T1000 (cell line): Measurements from ENCODE around the gene TLR9.

ENCODE experiments used
- DNase-seq: peaks from one replicate; lab custom pipeline; 2025; ENCODE audit warnings: mixed read lengths; lab: John Stamatoyannopoulos, UW

Gene TLR9

GRCh38 chr3:52217409-52217805 lies 8.0 kb downstream of the TLR9 start:
- DNase-seq, result no peak

- DNase-seq, result peak; percentile 33
Observed at GRCh38 chr3:52216585-52217408, 8.6 kb downstream of the TLR9 start.

GRCh38 chr3:52215351-52215750 lies 10.1 kb downstream of the TLR9 start:
- DNase-seq, result no peak

GRCh38 chr3:52213901-52214300 lies 11.5 kb downstream of the TLR9 start:
- DNase-seq, result no peak

- no peak for DNase-seq
Observed at GRCh38 chr3:52213005-52213404, 12.4 kb downstream of the TLR9 start.

GRCh38 chr3:52211268-52211891 lies 14.1 kb downstream of the TLR9 start:
- no peak for DNase-seq

GRCh38 chr3:52210550-52211046 lies 14.8 kb downstream of the TLR9 start:
- DNase-seq, result no peak

GRCh38 chr3:52210037-52210436 lies 15.4 kb downstream of the TLR9 start:
- DNase-seq, result no peak

- DNase-seq, result no peak
Observed at GRCh38 chr3:52208556-52208955, 16.9 kb downstream of the TLR9 start.

- DNase-seq, result no peak
Observed at GRCh38 chr3:52205727-52206372, 19.6 kb downstream of the TLR9 start.

- DNase-seq, result no peak
Observed at GRCh38 chr3:52204337-52205073, 20.9 kb downstream of the TLR9 start.

- DNase-seq, result no peak
Observed at GRCh38 chr3:52203701-52204100, 21.7 kb downstream of the TLR9 start.

- no peak for DNase-seq
Observed at GRCh38 chr3:52202384-52203077, 22.9 kb downstream of the TLR9 start.

- DNase-seq, result no peak
Observed at GRCh38 chr3:52200981-52201679, 24.3 kb downstream of the TLR9 start.

- DNase-seq, result no peak
Observed at GRCh38 chr3:52198643-52199608, 26.5 kb downstream of the TLR9 start.

- DNase-seq, result peak; percentile 94
Observed at GRCh38 chr3:52197842-52198625, 27.4 kb downstream of the TLR9 start, which contains the start of gene ALAS1. Gene ALAS1, plus strand, starts transcription at chr3:52198160. Its CDS starts 1,082 bp downstream, at chr3:52199242.

- no peak for DNase-seq
Observed at GRCh38 chr3:52197499-52197841, 28.0 kb downstream of the TLR9 start.

GRCh38 chr3:52196977-52197376 lies 28.5 kb downstream of the TLR9 start:
- DNase-seq, result no peak

GRCh38 chr3:52195823-52196331 lies 29.6 kb downstream of the TLR9 start:
- no peak for DNase-seq
